AG09319 (cell line): Measurements from ENCODE around the gene EEF1AKMT4.
"Not testable (repeated sequence)": the region's sequence is repeated elsewhere in the genome, so short reads cannot be mapped to it uniquely, and the experiment has no call there.

Experiments used
- DNase-seq: peaks from one replicate; pipeline ENCODE4 v3.0.0-alpha.2; 2010; ENCODE audit warnings: low read depth; ENCODE audit errors: extremely low read depth
- CTCF ChIP-seq: IDR thresholded peaks from 2 replicates; pipeline ENCODE4 v1.5.1; 2011; ENCODE audit warnings: low read depth, mild to moderate bottlenecking, inconsistent platforms, low read length, moderate library complexity

EEF1AKMT4 gene

DNA sequence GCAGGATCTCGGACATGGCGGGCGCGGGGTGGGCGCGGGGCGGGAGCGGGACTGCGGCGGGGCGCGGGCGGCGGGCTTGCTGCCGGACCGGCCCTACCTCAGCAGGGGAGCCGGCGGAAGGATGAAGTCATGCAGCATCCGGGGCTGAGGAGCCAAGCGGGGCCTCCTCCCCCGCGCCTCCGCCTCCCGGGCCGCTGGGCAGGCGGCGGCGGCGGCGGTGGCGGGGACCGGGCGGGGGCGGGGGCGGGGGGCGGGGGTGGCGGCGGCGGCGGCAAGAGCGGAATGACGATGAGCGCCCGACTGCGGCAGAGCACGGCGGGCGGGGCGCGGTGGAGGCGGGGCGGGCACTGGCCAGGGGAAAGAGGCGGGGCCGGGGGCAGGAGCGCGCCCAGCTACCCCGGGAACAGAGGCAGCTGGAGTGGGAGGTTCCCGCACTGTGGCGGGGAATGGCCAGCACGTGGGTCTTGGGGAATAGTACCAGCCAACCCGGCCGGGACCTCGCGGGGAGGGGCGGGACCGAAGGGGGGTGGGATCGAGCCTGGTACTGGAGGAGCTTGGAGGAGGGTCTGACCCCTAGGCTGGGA lies 11.9 kb downstream of the EEF1AKMT4 start, which contains the start of gene CAMK2N2:
Gene CAMK2N2 (minus strand): TSS at position 284 of the 584 bp plus-strand sequence. CDS start 268 bp downstream, at position 16.
- DNase-seq = no peak
- no peak for TF ChIP-seq CTCF

GRCh38 chr3:184261854-184262763 lies 12.6 kb downstream of the EEF1AKMT4 start:
- DNase-seq = no peak
- no peak for TF ChIP-seq CTCF

DNA sequence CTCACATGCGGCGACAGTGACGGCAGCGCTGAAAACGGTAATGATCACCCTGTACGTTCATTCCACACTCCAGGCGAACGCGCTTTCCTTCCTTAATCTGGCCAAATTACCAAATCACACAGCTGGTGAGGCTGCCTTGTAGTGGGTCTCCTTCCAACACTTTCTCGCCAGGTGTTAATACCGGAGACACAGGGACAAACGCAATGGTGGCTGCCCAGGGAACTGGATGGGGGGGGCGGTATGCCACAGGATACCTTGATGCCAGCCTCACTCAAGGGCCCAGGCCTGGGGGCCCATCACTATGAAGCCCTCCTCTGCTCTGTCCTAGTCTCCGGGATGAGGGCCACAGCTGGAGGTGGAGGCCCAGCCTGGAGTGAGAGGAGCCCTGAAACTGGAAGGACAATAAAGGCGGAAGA lies 13.3 kb downstream of the EEF1AKMT4 start:
- no peak for DNase-seq
- no peak for TF ChIP-seq CTCF

GRCh38 chr3:184267249-184267648 lies 17.8 kb downstream of the EEF1AKMT4 start:
- DNase-seq = not testable (repeated sequence)

- no peak for TF ChIP-seq CTCF
- DNase-seq = no peak
These were observed 22.8 kb downstream of the EEF1AKMT4 start for GRCh38 chr3:184272269-184272668.

- no peak for TF ChIP-seq CTCF
- no peak for DNase-seq
These were observed 25.9 kb downstream of the EEF1AKMT4 start for GRCh38 chr3:184275381-184275701.

DNA sequence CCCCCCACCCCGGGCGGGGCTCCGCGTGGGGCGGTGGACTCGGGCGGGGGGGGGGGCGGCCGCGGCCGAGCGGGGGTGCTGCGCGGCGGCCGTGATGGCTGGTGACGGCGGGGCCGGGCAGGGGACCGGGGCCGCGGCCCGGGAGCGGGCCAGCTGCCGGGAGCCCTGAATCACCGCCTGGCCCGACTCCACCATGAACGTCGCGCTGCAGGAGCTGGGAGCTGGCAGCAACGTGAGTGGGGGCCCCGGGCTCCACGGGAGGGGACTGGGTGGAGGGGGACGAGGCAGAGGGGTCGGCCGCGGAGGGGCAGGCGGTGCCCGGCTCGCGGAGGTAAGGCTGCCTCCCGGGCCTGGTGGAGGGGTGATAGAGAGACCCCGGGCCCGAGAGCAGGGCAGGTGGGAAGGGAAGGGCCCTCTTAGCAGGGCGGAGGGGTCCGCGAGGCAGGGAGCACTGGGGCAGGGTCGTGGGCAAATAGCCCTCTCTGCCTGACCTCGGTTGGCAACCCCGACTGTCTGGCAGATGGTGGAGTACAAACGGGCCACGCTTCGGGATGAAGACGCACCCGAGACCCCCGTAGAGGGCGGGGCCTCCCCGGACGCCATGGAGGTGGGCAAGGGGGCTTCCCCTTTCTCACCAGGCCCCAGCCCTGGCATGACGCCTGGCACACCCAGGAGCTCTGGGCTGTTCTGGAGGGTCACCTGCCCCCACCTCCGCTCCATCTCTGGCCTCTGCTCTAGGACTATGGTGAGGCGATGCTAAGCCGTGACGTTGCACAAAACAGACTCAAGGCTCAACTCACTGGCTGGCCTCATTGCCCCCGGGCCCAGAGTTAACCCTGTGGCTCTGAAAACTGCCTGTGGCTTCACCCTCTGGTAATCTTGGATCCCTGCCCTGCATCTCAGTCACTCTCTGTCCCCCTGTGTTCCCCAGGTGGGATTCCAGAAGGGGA lies 26.8 kb downstream of the EEF1AKMT4 start, which contains the start of gene ECE2:
Gene ECE2 (plus strand): TSS at position 62 of the 950 bp plus-strand sequence. CDS start 132 bp downstream, at position 194.
- TF ChIP-seq CTCF = no peak
- no peak for DNase-seq
